Stimulated activated CD8-positive, alpha-beta memory T cell treated with anti-CD3 and anti-CD28 coated beads, Interleukin-4, amount 100 ng/mL, for 48 hours (primary cell): ENCODE results near the gene OPALIN.
"Not testable (repeated sequence)": the region's sequence is repeated elsewhere in the genome, so short reads cannot be mapped to it uniquely, and the experiment has no call there.

Source experiments
- DNase-seq: peaks from one replicate; pipeline ENCODE4 v3.0.0-alpha.2; 2020

The OPALIN gene

GRCh38 chr10:96334616-96335526 lies 23.9 kb downstream of the OPALIN start:
- DNase-seq: no peak

GRCh38 chr10:96333101-96333500 lies 25.7 kb downstream of the OPALIN start:
- no peak for DNase-seq

DNA sequence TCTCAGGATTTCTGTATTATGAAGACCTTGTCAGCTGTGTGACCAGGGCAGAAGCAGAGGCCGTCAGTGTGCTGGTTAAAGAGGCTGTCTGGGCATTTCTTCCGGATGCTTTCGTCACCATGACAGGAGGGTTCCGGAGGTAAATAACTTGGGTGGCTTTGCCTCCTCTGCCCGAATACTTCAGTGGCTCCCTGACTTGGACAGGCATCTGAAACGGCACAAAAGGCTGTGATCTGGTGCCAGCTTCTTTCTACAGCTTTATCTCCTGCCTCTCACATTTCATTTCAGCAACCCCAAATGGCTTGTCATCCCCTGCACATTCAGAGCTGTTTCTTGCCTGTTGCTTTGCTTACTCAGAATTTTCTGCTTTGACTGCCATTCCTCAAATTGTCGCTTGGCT lies 31.3 kb downstream of the OPALIN start:
- DNase-seq: no peak

GRCh38 chr10:96325719-96326373 lies 33.0 kb downstream of the OPALIN start:
- no peak for DNase-seq

- DNase-seq: no peak
These were observed 34.4 kb downstream of the OPALIN start for GRCh38 chr10:96324447-96324846.

- DNase-seq: no peak
These were observed 36.5 kb downstream of the OPALIN start for GRCh38 chr10:96322275-96322674.

- DNase-seq: no peak
These were observed 37.0 kb downstream of the OPALIN start for GRCh38 chr10:96321822-96322221.

DNA sequence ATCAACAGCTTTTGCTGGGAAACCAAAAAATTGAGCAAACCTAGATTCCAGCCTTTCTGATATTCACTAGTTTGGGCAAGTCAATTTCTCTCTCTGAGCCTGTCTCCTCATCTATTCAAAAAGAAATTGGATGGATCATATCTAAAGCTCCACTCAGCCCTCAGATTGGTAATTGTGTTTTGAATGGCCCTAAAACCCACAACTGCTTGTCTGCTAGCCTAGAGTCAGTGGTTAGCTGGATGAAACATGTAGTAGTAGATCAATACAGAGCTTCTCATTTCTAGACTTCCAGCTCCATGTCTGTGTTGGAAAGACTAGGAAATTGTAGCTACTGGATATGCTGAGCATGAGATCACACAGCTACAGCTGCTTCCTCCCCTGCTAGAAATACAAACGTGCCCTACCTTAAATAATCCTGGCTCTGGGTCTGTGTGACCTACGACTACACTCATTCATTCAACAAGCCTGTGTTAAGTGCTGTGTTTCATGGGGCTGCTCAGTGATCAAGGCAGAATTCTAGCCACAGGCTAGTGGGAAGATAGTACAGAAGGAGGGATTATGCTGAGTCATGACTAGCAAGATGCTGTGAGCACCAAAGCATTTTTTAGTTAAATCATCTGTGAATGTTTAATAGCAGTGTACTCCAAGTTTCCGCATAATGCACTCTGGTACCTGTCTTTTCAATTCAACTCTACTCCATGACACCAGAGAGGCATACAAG lies 38.9 kb downstream of the OPALIN start:
- DNase-seq: no peak

GRCh38 chr10:96317067-96317833 lies 41.6 kb downstream of the OPALIN start:
- no peak for DNase-seq

- no peak for DNase-seq
These were observed 45.5 kb downstream of the OPALIN start for GRCh38 chr10:96313344-96313743.

DNA sequence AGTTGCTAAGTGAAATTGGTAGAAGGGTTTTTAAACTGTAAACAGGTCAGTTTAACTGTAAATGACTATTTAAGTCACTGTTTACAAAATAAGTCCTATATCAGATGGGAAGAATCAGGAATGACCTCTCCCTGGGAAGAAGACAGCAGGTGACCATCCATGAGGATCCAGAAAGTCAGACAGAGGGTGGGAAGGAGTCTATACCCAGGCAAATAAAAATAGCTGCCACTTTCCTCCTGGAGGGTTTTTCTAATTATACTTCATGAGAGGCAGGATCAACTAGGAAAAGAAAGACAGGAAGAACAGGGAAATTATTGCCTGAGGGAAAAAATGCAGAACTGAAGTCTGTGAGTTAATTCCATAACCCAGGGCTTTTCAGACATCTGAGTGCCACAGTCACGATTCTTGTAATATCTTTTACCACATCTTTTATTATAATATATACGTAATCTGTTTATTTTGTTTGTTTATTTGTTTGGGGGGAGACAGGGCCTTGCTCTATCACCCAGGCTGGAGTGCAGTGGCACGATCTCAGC lies 47.6 kb downstream of the OPALIN start:
- no peak for DNase-seq

DNA sequence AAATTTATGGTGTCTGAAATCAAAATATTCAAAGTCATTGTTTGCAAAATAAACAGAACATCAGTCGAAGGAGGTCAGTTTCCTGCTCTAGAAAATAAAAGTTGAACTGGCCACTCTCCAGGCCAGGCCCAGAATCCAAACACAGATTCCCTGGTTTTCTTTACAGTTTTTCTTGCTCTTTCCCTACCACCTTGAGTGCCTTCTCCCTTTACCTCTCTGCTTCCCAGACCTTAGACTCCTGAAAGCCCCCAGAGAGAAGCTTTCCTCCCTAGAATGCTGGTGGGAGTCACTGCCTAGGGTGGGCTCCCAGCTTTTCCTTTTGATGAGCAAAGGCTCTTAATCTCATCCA lies 48.5 kb downstream of the OPALIN start:
- no peak for DNase-seq

DNA sequence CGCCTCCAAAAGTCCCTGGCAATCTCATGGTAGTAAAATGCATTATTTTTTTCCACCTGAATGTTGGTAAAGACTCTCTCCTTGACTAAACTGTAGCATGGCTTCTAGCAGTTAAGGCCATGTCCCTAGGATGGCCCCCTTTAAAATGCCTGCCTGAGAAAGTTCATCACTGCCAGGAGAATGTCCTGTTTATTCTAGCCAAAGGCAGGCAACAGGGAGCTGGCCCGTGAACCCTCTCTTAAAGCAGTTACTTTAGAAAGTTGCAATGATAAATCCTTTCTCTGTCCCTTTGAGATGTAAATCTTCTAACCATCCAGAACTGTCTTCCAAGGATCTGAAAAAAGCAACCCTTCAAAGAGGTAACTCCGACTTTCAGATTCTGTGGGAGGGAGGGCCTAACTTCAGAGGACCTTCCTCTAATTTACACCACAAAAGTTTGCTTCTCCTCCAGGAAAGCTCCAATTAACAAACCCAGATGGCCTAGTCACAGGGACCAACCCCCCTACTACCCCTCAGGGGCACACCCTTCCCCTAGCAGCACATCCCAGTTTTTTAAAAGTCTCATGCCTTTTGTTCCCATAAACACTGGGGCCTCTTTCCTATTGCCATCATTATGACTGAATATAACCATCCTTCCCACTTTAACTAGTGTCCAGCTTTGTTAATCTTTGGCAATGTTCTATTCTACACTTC lies 49.0 kb downstream of the OPALIN start:
- no peak for DNase-seq

DNA sequence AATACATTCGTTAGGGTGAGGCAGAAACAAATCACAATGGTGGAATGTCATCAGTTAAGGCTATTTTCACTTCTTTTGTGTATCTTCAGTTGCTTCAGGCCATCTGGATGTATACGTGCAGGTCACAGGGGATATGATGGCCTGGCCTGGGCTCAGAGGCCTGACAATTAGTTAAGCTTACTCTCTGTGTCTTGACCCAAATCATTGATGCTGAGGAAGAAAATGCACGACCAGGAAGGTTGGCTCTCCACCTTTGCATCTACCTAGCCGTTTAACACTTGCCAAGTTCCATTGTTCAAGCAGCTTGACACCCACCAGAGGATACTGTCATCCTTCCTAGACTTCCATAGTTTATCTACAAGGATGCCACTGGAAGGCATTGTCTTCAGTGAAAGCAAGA lies 49.9 kb downstream of the OPALIN start:
- not testable (repeated sequence) for DNase-seq

- no peak for DNase-seq
These were observed 52.3 kb downstream of the OPALIN start for GRCh38 chr10:96306516-96306915.

DNA sequence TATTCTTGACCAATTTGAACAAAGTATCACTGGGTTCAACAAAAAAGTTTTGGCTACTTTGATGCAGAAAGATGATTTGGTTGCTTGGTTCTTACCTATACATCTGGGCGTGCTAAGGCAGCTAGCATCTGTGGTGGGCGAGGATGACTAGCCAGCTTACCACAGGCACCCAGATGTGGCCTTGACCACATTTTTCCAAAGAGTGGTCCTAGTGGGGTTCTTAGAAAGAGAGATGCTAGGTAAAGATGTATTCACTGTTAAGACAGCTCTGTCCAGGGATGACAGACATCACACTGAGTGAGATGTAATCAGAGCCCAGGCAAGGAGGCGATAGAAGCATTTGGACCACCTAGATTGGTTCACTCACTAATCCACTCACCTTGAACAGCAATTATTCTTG lies 53.8 kb downstream of the OPALIN start:
- no peak for DNase-seq

DNA sequence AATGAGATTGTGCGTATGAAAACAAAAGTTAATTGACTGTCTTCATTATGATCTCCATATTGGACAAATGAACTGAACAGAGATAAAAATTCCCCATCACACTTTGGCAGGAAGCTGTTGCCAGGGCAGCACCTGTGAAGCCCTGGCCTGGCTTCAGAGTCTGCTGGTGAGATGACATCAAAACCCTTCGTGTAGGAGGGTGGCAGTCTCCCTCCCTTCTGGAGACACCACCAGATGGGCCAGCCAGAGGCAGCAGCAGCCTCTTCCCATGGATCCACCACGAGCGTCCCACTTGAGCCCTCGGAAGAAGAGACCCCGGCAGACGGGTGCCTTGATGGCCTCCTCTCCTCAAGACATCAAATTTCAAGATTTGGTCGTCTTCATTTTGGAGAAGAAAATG lies 54.6 kb downstream of the OPALIN start, which contains the start of gene DNTT:
Gene DNTT (plus strand): TSS at position 205 of the 400 bp plus-strand sequence. CDS start 64 bp downstream, at position 269.
- no peak for DNase-seq

DNA sequence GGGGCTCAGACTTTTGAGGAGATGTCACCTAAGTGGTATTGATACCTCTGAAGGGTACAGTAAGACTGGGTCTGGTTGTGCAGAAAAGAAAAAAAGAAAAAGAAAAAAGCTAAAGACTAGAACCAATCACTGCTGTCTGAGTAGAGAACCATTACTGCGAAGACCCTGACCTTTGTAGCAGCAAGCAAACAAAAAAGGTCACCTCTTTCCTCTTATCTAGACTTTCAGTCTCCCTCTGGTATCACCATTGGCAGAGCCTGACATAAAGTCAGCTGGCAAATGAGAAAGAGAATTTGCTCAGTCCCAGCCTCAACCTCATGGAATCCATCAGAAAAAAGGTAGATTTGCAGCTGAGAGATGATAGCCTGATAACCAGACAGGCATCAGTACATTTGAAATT lies 57.2 kb downstream of the OPALIN start:
- DNase-seq: no peak

DNA sequence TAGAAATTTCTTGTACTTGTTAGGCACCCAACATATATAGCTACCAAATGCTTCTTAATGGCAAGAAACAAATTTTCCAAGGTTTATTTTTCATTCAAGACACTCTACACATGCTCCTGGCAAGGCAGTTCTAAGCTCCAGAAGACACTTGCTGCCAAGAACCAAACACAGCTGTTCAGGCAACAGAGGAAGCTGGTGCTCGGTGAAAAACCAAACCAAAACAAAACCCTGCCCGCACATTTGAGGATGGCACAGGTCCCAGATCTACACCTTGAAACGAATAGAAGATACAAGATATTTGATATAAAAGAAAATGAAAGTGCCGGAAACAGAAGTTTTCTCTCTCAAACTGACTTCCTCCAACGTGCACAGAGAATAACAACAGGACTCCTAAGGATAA lies 59.4 kb downstream of the OPALIN start:
- no peak for DNase-seq

DNA sequence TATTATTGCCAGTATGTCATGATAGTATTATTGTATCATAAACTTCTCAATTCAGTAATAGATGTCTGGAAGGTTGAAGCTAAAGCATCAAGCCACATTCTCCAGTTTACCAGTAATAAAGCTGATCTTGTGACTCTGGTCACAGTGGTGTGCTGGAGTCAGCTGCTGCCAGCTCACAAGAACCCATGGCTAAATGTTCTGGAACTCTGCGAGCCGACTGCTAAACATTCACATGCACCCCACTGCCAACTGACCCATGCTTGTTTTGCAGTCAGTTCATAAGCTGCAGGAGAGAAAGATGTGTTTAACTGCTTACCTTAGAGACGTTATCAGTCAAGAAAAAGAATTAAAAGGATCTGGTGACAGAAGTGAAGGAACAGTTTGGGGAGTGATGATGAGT lies 60.4 kb downstream of the OPALIN start:
- no peak for DNase-seq

DNA sequence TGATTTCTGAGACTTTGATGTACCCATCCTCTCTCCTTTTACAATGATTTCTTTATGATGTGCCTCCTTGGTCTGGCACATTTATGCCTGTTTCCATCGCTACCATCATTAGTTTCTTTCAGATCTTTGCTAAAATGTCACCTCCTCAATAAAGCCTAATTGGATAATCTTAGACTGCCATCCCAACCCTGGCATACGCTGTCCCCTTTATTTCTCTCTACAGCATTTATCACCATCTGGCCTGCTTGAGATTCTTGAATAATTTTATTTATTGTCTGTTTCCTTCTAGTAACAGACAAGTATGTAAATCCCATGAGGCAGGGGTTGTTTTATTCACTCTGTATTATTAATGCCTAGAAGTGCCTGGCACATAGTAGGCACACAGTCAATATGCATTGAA lies 61.3 kb downstream of the OPALIN start:
- DNase-seq: no peak

GRCh38 chr10:96295475-96295874 lies 63.3 kb downstream of the OPALIN start:
- DNase-seq: no peak
